Measurements from ENCODE around the gene LEKR1.

Gene LEKR1

GRCh38 chr3:157086060-157086750 lies 260.1 kb downstream of the LEKR1 start:
- DNase-seq = no peak

DNA sequence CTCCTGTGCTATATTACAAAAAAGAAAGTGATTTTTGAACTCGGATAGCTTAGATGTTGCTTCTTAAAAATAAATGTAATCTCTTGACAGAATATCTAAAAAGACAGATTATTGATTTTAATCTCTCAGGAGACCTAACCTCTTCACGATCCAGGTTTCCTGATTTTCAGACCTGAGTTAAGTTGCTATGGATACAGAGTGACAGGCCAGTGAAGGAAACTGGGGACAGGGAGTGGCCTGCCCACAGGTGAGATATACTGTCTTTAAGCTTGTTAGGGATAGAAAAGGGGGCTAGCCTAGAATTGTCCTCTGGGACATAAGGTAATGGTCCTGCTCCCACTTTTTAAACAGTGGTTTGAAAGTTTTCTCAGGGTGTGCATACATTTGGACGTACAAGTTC lies 260.6 kb downstream of the LEKR1 start:
- DNase-seq = no peak

DNA sequence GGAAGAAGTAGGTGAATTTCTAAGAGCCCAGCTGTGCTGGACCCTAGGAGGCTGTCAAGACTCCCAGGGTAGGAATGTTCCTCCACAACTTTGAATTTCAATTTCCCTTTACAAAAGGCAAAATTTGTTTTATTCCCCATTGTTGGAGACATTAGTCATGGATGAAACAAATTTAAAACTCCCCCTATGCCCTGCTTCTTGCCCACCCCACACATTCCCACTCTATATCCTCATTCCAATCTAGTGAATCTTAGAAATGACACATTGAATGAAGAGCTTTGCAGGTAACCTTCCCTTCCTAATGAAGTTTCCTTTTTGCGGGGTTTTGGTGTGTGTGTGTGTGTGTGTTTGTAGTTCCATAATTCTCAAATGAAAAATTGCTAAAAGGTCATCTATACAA lies 261.2 kb downstream of the LEKR1 start:
- DNase-seq = no peak

GRCh38 chr3:157087780-157088600 lies 261.8 kb downstream of the LEKR1 start:
- no peak for DNase-seq

- no peak for DNase-seq
These were observed 262.7 kb downstream of the LEKR1 start for GRCh38 chr3:157088601-157089454.

- no peak for DNase-seq
These were observed 263.5 kb downstream of the LEKR1 start for GRCh38 chr3:157089455-157090221.

- DNase-seq = no peak
These were observed 265.1 kb downstream of the LEKR1 start for GRCh38 chr3:157091083-157091833.

DNA sequence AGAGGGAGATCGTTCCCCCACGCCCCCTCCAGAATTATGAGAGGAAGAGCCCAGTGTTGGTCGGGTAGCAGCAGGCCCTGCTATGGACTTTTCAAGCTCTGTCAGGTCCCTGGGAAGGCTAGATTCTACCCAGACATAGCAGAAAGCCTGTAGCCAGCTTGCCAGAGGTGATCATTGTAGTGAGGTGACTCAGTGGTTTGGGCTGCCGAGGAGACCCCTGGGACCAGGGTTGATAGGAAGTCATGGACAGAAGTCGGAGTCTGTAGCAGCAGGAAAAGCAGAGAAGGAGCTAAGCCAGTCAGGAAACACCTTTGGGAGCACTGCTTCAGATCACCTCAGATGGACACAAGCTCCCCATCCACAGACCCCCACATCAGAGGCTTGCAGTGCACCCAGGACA lies 266.1 kb downstream of the LEKR1 start:
- DNase-seq = no peak

DNA sequence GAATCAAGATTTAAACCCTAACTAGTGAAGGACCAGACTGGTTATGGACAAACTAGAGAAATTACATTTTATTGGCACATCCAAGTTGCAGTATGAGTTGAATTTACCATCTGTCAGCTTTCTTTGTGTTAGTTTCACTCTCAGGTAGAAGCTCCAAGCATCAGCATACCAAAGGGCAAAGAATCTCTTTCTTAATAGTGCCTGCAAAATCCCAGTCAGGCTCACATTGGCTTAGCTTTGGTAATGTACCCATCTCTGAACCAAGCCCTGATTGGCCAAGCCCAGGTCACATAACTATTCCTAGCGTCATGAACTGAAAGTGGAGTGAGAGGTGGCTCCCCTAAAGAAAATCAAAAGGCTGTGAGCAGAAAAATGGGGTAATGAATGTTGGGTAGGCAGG lies 266.9 kb downstream of the LEKR1 start:
- no peak for DNase-seq

DNA sequence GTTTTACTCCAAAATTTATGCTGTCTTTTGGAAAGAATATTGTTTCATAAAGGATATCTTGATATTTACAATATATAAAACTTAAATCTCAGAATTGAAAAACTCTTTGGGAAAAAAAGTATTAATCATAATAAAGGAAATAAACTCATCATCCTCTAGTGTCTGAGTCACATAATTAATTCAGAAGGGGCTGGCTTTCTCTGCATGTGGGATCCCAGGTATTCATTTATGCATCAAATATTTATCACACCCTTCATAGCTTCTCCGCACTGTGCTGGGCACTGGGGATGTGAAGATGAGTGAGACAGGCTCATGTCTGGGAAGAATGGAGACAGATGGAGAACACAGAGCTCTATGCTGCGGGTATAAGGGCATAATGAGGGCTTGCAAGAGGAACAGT lies 268.1 kb downstream of the LEKR1 start:
- no peak for DNase-seq

- DNase-seq = no peak
These were observed 268.8 kb downstream of the LEKR1 start for GRCh38 chr3:157094751-157095480.
